ENCODE results near the gene AVPI1.

GRCh38 chr10:97736403-97736901 lies 49.4 kb upstream of the AVPI1 start:
- no peak for TF ChIP-seq POLR2AphosphoS5 (IDR thresholded peaks at IDR 0.05)
- TF ChIP-seq POLR2A (IDR thresholded peaks at IDR 0.05), result no peak
- TF ChIP-seq CTCF (IDR thresholded peaks at IDR 0.05), result no peak

All from gastroesophageal sphincter (tissue), 3 donors.